GM21360 (cell line): ENCODE measurements around the gene LSS.

Experiments
- ATAC-seq: cut with Tn5 transposase; IDR thresholded peaks from one replicate; pipeline ENCODE4 v1.9.1; 2021; ENCODE audit warnings: mild to moderate bottlenecking, moderate library complexity; ENCODE audit not compliant: unreplicated experiment

The LSS gene

DNA sequence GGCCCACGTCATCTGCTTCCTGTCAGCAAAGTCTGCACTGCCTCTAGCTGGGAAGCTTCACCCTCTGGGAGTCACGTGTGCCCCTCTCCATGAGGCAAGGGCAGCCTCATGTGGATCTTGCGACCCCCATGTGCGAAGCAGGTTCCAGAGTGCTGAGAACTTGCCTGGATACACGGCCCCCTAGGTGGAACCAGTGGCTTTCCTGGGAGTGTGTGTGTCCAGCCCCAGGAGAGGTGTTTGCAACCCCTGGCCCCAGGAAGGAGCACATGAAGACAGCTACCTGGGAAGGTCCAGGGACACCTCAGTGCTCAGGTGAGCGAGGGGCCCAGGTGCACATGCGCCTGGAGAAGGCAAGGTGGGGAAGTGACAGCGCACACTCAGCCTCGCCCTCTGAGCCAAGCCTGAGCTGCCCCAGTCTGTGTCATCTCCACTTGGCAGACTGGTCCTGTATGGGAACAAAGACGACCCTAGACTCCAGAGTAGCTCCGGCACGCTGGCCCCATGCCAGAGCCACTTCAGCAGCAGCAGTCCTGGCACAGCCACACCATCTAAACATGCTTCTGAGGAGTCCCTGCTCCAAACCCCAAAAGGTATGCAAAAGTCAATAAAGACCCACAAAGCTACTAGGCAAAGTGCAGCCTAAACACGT, 8.9 kb downstream of the LSS start:
- no peak for ATAC-seq

DNA sequence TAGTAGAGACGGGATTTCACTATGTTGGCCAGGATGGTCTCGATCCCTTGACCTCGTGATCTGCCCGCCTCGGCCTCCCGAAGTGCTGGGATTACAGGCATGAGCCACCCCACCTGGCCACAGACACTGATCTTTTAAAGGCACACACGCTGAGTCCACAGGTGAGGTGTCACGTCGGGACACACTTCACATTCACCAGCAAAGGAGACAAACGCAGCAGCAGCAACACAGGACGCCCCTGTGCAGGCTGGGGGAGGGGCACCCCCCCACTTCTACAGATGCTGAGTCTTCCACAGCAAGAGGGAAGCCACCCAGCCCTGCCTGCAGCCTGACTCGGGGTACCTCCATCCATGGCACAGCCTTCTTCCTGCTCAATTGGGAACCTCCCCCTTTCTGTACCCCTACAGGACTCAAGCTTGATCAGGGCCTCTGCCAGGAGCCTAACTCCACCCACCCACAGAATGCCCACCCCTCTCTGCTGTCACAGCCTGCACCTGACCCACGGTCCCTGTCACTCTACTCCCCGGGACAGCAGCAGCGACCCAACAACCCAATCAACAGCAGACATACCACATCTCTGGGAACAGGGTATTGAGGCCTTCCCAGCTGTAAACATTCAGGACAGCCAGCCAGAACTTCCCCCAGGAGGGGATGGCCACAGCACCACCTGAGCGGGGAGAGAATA, 9.5 kb downstream of the LSS start:
- no peak for ATAC-seq

DNA sequence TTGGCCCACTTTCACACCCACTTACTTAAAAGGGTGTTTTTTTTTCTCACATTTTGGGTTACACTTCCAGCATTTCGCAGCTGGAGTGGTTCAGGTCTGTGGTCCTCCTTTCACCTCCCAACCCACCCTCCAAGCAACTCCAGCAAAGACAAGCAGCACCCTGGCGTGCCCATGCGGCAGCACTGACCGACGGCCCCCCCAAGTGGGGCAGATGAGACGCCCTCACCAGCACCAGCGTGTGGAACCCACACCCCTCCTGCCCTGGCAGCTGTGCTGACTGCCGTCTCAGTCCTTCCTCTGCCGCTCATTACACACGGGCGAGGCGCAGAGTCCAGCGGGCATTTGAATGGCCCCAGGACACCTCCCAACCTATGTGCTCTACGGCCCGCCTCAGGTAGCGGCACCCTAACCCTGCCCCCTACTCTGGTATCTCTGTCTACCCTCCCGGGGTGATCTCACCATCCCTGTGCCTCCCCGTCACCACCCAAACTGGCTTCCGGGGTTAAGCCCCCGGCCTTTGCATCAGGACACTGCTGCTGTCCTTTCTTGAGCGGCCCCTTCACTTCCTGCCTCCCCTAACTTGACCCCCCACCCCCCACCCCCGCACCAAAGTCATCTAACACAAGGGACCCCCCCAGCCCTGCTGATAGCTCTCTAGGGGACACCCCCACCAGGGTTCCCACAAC, 10.9 kb downstream of the LSS start:
- no peak for ATAC-seq

DNA sequence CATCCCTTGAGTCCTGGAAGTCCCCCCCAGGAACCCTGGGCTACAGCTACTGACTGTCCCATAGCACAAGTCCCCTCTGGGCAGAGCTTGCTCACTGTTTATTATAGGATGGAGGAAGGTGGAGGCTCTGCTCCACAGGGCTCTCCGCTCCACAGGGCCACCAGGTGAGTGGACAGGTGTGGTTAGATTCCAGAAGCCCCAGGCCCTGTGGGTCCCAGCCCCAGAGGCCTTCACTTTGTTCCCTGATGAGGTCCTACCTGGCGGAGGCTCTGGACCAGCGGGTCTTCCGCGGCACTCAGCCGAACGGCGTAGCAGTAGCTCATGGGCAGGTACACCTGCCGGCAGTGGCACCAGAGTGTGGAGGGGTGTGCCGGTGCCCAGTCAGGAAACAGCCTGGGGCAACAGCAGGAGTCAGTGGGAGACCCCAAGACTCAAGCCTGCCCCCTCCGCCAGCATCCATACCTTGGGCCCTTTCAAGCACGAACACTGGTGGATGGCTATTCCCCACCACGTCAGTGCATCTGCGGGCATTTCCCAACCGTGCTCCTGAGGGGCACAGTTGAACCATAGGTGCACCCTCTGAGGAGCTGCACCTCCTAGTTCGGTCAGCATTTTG, 12.3 kb downstream of the LSS start:
- ATAC-seq = no peak

DNA sequence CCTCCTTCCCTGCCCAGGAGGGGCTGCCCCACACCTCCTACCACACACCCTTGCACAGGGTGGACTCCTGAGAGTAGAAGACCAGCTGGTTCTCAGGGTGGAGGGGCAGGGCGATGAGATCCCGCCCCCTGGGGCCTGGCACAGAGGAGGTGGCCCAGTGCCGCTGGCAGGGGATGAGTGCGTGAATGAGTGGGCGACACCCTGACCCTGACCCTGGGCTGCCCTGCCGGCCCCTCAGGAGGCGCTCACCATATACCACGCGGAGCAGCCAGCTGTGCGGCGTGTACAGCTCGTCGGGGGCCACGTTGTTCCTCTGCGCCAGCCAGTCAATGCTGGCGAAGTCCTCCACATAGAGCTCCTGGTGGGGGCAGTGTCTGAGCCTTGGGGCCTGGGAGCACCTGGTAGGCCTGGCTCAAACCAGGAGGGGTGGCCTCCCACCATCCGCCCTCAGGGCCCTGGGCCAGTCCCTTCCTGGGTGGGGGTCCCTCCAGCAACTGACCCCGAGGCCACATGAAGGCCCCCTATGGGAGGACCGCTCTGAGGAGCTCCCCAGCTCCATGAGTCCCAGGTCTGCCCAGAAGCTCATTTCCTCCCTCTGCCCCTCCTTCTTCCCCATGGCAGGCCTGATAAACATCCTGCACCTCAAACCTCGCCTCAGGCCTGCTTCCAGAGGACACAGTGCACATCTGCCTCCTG, 13.0 kb downstream of the LSS start:
- ATAC-seq = no peak

DNA sequence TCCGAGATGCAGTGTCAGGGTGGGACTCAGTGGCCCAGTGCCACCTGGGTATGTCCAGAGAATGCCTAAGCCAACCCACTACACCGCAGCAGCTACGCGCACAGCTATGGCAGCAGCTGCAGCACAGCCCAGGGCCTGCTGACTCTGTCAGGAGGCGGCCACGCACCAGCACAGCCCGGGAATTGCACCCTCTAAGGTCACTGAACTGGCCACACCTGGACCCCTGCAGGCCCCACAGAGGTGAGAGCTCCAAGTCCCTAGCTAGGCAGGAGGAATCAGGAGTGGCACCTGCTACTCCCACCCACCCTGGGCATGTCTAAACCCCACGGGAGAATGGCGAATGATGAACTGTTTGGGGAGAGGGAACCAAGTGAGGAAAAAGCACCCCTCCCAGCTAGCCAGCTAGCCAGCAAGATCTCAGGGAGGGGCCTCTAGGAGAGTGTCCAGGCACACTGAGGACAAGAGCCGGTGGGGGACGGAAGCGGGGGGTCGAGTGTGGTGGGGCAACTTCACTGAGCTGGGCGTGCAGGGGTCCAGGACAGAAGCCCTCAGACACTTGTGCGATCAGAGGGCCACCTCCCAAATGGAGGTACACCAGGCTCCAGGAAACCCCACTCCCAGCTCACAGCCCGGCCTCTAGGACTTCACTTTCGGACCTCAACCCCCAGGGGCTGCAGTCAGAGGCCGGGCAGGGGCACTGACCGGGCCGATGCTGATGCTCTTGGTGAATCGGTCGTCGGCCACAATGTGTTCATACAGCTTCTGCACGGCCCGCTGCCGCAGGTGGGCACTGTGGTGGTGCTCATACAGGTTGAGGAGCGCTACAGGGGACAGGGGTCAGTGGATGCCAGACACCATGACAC, 13.9 kb downstream of the LSS start:
- no peak for ATAC-seq

DNA sequence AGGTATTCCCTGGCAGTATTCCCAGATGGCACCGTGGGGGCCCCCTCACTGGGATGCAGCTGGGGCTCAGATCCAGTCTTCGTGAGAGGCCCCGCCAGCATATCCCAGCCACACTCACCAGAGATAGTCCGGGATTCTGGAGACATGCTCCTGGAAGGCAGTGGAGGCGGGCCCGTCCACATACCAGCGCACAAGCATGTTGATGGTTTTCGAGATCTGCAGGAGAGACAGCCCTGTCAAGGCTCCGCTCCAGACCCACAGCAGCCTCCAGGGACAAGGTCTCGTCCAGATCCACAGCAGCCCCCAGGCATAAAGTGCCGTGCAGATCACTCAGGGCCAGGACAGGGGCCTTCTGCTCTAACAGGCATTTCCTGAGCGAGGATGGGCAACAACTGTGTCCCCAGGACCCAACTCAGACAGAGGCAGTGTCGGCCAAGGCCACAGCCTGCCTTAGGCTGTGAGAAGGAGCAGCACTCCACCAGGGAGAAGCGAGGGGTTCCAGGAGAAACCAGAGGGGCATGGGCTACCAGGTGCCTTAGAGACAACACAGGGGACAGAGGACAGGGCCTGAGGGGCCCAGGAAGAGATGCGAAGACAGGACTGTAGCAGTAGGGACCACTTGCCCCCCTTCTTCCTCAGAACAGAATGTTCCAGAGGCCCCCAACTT, 14.8 kb downstream of the LSS start:
- no peak for ATAC-seq

DNA sequence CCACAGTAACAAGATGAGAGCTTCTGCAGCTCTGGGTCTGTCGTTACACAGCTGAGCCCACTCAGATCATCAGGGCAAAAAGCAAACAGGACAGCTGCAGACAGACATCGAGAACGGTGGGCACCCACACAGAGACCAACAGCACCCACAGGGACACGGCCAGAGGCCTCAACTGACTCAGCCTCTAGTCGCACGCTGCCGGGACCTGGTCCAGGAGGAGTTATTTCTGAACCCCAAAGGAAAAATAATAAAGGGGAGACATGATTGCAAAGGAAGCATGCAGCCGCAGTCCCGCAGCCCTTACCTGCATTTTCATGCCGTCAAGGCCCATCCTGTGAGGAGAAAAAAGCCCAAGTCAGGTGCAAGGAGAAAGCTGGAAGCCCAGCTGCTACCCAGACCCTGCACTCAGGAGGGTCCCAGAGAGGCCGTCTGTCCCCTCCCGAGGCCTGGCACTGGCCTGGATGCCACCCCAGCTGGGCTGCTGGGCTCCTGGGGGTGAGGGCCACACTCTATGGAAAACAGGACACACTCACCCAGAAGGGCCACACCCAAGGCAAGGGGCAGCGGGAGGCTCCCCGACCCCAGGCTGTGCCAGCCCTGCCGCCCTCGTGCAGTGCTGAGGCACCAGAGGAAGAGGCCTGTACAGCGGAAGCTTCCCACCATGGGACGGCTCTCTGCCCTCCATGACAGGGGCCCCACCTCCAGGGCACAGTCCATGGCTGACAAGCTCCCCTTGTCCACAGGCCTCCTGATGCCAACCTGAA, 15.7 kb downstream of the LSS start:
- no peak for ATAC-seq

DNA sequence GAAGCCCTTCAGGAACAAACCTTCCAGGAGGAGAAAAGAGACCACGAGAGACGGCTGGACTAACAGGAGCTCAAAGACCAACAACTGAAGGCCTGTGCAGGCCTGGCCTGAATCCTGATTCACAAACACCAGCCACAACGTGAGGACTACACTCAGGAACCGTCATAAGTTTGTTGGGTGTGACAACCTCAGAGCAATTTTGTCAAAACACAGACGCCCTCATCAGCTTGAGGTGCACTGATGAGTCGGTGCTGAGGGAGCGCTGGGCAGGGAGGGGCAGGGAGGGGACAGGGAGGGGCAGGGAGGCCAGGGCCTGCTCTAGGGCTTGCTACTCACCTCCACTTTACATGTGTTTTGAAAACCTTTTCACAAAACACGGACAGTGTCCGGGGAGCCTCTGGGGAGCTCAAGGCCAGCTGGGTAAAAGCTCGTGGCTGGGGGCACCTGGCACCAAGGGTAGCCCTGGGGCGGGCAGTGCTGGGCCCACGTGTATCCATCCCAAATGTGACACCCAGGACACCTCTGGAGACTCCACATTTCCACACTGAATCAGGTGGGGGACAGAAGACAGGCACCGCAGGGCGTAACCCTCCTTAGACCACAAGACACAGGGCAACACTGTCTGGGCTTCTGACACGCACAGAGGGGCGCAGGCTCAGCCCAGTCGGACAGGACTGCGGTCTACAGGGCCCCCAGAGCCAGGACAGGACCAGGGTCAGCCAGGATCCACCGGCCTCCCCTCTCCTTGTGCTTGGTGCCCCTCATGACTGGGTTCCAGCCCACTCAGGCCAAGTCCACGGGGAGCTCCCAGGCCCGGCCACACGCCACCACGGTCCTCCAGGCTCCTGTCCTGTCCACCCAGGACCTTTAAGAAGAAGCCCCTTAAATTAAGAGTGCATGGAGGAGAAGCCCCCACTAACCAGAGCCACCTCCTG, 16.5 kb downstream of the LSS start:
- ATAC-seq = no peak

DNA sequence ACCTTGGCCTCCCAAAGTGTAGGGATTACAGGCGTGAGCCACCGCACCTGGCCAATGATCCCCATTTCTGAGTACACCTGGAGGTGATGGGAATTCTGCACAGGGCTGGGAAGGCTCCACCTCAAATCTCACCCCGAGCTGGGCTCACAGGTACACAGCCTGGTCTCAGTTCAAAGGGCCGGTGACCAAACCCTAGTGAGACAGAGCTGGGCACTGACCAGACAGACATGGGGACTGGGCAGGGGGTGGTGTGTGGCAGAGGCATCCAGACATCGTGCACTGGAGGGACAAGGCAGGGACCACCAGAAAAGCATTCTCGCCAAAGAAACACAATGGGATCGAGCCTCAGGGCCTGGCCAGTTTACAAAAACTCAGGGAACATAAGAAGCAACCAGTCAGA, 17.2 kb downstream of the LSS start:
- ATAC-seq = no peak

DNA sequence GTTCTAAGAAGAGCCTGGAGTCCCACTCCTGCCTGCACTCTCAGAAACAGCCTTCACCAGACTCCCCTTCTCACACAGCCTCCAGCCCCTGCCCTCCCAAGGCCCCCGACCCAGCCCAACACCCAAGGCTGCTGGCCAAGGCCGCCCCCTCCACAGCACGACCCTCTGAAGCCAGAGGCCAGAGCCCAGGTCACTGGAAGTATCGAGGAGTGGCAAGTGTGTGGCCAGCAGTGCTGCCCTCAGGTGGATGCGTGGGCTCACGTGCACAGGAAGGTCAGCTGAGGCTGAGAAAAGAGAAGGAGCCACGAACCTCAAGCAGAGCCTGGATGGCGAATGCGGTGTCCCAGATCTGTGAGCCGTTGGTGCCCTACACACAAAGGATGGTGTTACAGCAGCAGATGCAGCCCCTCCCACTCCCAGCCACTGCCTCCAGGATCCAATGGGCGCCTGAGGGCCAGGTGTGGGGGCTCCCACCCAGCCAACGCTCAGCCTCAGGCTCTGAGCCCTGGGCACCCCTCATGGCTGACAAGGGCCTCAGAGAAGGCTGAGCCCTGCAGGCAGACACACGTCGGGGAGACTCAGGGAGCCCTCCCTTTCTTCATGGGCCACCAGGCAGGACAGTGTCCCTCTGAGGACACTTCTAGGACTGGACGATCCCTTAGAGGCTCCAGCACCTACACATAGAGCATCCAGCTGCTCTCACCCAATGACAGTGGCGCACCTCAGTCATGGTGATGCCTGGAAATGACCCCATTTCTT, 18.0 kb downstream of the LSS start:
- ATAC-seq = no peak

DNA sequence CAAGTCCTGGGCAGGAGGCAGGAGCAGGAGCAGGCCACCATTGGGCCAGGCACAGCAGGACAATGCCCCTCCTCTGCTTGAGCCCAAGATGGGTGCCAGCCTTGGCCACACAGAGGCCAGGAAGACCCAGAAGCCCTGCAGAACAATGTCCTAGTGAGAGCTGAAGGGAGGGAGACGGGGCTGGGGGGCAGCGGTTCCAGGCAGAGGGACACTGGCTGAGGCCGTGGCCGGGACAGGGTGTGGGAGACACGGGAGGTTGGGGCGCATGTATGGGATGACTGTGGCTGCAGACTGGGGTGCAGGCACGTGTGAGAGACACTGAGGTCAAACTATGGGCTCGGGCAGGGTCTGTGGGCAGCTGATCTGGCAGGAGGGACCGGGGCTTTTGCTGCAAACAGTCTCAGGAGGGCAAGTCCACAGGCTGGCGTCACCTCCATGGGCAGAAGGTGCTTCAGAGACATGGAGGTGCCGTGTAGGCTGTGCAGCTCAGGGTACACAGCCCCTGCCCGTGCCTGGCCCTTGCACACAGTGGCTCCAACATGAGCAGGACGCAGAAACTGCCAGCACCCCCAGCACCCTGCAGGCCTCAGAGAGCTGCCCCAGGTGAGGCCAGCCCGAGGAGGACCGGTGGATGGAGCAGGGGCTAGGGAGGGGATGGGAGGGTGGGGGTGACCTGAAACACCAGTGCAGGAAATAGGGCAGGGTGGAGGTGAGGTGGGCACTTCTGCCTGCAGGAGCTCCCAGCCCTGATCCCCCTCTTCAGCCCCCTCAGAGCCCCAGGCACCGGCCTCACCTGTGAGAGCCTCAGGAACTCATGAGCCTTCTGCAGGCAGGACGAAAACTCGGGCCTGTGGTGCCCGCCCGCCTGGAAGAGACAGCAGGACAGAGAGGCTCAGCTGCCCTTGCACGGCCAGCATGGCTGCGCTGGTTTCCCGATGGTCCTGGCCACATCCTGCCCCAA, 19.5 kb downstream of the LSS start:
- ATAC-seq = no peak

DNA sequence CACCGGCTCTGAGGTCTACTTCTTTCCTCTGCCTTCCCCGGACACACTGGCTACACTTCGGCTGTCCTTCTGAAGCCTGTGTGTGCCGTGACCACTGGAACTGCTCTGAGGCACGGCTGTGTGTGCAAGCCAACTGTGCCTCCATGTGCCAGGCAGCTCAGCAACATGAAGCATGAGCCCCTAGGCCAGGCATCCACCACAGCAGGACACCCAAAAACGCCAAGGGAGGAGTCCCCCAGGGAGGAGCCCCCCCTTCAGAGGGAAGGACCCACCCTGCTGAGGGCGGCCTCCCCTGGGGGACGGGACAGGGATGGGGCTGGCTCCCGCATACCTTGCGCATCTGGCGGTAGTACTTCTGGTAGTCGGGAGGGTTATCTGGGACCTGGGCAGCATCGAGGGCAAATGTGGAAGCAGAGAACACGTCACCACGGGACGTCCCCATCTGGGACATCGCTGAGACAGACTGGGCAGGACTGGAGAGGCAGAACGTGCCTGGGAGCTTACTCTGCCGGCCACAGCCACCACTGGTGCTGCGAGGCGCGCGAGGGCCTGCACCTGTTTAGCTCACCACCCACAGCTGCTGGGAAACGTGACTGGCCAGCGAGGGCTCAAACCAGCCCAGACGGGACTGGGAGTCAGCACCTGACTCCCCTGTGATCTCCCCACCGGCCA, 20.5 kb downstream of the LSS start:
- no peak for ATAC-seq

DNA sequence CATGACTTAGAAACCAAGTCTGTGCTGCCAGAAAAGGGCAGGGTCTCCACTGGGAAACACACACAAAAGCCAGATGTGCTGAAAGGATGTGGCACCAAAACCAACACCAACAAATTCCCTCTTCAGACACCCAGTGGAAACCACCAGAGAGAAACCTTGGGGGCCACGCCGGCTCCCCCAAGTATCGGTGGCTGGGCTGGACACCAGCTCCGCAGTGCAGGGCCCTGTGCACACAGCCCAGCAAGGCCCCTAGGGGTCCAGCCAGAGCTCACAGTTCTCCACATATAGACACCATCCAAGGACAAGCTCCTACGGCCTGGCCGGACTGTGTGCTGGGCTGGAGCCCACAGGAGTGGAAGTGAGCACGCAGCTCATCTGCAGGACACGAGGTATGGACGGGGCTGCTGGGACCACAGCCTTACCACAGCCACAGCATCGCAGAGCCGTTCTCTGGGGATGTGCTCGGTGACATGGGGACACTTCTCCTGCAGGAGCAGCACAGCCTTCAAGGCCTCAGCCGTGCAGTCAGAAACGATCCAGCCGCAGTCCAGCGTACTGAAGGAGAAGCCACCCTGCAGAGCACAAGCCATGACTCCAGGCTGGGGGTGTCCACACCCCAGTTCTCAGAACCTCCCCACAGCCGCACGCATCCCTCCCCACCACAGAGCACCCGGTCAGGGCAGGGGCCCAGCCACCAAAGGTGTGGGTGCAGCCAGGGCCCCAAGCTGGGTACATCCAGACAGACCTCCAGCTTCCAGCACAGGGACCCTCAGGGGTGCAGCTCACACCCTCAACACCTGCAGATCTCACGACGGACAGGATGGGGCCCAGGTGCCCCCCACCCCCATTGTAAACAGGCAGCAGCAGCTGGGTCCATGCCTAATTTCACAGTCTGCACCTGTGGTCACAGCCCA, 21.3 kb downstream of the LSS start:
- no peak for ATAC-seq
